Measurements from ENCODE around the gene SOX18. TPM values are rescaled to one million over a fixed set of nuclear protein-coding genes. Genes with fewer than 3 reads are reported as not detected.

SOX18 gene
- total and polyA plus RNA-seq, 2 of the 13 experiments (the other 11 are each of a cell fraction or from before 2014, with no cell fraction given) = 1.6 to 1.9 TPM

DNA sequence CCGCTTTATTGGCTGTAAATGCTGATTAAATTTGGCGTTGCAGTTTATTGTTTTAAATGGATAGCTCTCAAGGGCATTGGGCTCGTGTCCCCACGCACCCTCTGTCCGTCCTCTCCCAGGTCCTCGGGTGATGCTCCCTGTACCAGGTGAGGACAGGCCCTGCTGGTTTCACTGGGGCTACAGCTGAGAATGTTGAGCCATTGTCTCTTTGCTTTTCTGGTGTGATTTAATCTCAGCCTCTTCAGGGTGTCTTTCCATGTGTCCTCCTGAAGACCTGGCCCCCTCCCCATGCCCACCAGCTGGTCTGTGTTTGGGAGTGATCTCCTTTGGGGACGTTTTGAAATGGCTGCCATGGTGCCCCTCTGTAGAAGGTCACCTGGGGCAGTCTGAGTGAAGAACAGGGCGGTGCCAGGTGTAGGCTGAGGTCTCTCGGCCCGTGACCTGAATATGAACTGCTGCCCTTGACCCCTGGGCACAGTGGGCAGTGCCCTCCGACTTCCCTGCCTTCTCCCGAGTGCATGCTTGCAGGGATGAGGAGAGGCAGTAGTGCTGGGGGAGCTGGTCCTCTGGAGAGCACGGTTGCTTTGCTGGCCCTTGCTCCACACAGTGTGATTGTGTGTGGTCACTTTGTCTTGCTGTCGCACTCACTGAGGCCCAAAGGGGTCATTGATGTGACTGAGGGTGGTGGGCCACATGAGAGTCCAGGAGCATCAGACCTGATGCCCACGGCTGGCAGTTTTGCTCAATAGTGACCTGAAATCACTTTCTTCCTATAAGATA, 25.9 kb downstream of the SOX18 start (continued):
- TF ChIP-seq ZNF839 (CRISPR knock-in tag; IDR thresholded peaks at IDR 0.05; ENCODE audit: borderline replicate concordance) (peak; percentile 38; the same call in 1 of the 2 replicates), IRF2 (CRISPR knock-in tag; IDR thresholded peaks at IDR 0.05) (peak; percentile 28; the same call in 1 of the 2 replicates), THYN1 (CRISPR knock-in tag; IDR thresholded peaks at IDR 0.05; ENCODE audit: borderline replicate concordance, low read depth) (no peak), ZNF225 (CRISPR knock-in tag; IDR thresholded peaks at IDR 0.05) (peak; percentile 66), ZNF639 (CRISPR knock-in tag; conservative IDR thresholded peaks at IDR 0.05) (no peak; the same call in 1 of the 2 replicates), ATF6 (CRISPR knock-in tag; conservative IDR thresholded peaks at IDR 0.05) (no peak), SP4 (CRISPR knock-in tag; IDR thresholded peaks at IDR 0.05) (peak; percentile 69), ZNF383 (CRISPR knock-in tag; IDR thresholded peaks at IDR 0.05; ENCODE audit: borderline replicate concordance) (no peak), CBX5 (CRISPR knock-in tag; IDR thresholded peaks at IDR 0.05; ENCODE audit: borderline replicate concordance) (peak; percentile 4; the same call in 1 of the 2 replicates), ZNF598 (CRISPR knock-in tag; IDR thresholded peaks at IDR 0.05; ENCODE audit: borderline replicate concordance) (peak; percentile 54; the same call in 1 of the 2 replicates), MED8 (CRISPR knock-in tag; IDR thresholded peaks at IDR 0.05; ENCODE audit: insufficient replicate concordance) (peak; percentile 75), ZNF260 (CRISPR knock-in tag; IDR thresholded peaks at IDR 0.05; ENCODE audit: borderline replicate concordance, low read depth) (no peak), ZNF253 (CRISPR knock-in tag; IDR thresholded peaks at IDR 0.05; ENCODE audit: borderline replicate concordance) (peak; percentile 34; the same call in 1 of the 2 replicates), ZNF83 (CRISPR knock-in tag; IDR thresholded peaks at IDR 0.05; ENCODE audit: borderline replicate concordance) (peak; percentile 65; the same call in 1 of the 2 replicates), ZNF280D (CRISPR knock-in tag; IDR thresholded peaks at IDR 0.05) (peak; percentile 88; the same call in 1 of the 2 replicates), ZNF749 (CRISPR knock-in tag; IDR thresholded peaks at IDR 0.05; ENCODE audit: borderline replicate concordance) (0 out of 2 replicates have a peak, but pooled peaks have one; percentile 12), ZC3H4 (CRISPR knock-in tag; IDR thresholded peaks at IDR 0.05; ENCODE audit: borderline replicate concordance) (peak; percentile 31; the same call in 1 of the 2 replicates)

Data from HepG2 (cell line).